CD1c-positive myeloid dendritic cell (primary cell): ENCODE results near the gene UGT1A10.

ENCODE experiments used
- DNase-seq: peaks from one replicate; pipeline ENCODE4 v3.0.0-alpha.2; 2016; ENCODE audit errors: extremely low spot score

The UGT1A10 gene

DNA sequence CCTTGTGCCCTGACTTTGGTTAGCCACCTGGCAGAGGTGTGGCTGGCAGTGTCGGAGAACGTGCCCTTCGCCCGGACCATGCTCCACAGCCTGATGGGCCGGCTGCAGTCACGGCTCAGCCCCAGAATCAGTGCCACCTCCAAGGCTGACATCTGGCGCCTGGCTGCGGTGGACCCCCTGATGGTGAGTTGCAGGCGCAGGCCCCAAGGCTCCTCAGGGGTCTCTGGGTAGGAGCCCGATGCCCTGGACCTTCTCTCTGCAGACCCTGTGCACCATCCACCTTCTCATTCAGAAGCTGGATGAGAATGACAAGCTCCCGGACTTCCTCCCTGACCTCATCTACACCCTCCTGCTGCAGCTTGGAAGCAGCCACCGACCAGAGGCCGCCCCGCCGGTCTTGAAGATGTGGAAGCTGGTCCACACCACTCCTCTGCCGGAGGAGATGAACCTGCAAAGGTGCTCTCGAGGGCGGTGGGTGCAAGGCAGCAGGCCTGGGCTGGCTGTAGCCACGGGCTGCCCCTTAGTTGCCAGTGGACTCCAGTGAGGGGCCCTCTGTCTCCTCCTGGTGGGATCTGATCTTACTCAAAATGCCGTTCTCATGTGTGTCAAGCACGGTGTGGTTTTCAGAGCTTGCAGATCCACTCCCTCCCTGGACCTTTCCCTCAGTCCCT lies 186.0 kb downstream of the UGT1A10 start:
- no peak for DNase-seq
